Stimulated activated CD4-positive, alpha-beta T cell treated with anti-CD3 and anti-CD28 coated beads, Interleukin-2, amount 100 ng/mL, for 4 hours (primary cell): ENCODE data around the gene AWAT2.
"Not testable (repeated sequence)": the region's sequence is repeated elsewhere in the genome, so short reads cannot be mapped to it uniquely, and the experiment has no call there.

Source experiments
- DNase-seq: peaks from one replicate; pipeline ENCODE4 v3.0.0-alpha.2; 2020; ENCODE audit warnings: low read depth

AWAT2 gene

DNA sequence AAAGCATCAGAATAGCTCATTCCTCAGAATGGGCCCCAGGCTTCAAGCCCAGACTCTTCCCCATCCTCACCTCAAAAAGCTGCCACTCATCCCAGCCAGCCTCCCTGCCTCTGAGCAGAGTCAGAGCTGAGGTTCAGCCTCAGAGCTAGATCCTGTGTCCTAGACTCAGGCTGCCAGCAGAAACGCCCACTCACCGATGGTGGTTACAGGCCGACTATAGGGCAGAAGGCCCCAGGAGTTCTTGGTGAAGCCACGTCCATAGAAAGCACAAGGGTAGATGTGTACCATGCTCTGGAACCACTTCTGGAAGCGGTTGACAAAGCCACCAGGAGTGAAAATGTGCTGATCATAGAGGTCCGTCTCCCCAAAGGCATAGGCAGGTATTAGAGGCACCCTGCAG, 7.7 kb downstream of the AWAT2 start:
- DNase-seq: no peak

DNA sequence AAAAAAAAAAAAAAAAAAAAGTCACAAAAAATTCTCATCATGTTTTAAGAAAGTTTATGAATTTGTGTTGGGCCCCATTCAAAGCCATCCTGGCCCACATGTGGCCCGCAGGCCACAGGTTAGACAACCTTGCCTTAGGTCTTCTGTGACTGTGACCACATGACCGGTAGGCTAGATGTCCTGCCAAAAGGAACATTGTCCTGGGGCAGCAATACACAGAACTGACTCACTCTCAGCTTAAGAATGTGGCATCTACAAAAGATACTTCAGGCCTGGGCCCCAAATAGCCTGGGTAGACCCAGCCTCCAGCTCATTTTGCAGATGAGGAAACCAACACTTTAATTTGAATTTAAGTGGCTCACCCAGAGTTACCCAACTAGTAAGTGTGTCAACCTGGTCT, 10.0 kb downstream of the AWAT2 start:
- no peak for DNase-seq

DNA sequence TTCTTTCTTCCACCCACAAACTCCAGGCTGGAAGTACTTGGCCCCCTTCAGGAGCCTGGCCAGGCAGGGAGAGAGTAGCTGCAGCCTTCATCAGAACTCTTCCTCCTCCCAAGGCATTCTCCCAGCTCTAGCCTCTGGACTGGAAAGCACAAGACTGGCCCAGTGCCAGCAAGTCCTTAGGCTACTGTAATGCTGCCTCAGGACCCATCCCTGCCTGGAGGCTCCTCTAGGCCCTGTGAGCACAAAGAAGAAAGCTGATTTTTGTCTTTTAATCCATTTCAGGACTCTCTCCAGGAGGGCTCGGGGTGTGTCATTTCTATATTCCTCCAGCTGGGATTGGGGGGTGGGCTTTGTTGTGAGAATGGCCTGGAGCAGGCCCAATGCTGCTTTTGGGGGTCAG, 10.8 kb downstream of the AWAT2 start:
- DNase-seq: no peak

DNA sequence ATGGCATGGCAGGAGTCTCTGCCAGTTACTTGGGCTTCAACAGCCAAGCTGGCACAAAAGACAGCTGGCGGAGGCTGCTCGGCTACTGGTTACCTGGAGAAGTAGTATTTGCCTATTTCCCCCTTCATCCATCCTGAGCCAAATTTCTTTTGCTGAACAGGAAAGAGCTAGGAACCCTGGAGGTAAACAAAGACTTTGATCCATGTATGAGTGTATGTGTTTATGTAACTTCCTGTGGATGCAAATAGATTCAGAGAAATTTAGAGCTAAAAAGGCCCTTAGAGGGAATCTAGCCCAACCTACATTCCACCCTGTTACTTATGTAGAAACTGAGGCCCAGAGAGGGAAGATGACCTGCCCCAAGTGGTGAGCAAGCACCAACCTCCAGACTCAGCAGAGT, 11.2 kb downstream of the AWAT2 start:
- no peak for DNase-seq

DNA sequence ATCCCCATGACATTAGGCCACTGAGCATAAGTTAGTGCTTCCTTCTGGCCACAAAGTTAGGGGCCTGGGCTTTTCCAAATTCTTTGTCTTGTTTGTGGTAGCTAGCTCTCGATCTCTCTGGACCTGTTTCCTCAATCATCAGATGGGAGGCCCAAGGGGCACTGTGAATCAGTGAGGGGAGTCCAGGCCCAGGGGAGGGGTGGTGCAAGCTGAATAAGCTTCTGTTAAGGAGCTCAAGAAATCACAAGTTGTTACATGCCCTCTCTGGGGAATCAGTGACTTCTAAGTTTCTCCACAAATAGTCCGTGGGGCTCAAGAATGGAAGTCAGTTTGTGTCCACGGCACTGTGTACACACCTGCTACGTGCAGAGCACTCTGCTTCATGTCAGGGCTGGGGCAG, 15.1 kb downstream of the AWAT2 start:
- no peak for DNase-seq

DNA sequence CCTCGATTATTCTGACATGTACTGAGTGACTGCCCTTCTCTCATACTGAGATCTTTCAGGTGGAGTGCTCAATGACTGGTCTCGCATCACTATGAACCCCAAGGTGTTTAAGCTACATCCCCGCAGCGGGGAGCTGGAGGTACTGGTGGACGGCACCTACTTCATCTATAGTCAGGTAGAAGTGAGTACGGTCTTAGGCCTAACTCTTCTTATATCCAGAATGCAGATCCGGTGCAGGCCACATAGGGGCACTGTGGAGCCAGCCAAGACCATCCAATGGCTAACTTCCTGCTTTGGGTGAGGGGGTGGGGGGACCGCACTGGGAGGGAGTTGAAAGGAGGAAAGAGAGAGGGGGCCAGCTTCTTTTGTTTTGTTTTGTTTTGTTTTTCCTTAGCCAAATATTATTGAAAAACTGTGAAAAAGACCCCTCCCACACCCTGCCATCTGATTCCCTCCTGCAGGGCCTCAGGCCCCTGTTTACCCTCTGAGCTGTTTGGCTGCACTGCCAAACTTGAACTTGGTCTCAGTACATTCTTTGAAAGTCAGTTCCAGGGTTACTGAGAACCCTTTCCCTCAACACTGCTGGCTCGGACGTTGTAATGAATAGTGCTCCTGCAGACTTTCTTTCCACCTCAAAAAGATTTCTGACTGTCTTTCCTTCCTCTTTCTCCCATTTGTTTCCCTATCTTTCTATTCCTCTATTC, 16.2 kb downstream of the AWAT2 start:
- no peak for DNase-seq

DNA sequence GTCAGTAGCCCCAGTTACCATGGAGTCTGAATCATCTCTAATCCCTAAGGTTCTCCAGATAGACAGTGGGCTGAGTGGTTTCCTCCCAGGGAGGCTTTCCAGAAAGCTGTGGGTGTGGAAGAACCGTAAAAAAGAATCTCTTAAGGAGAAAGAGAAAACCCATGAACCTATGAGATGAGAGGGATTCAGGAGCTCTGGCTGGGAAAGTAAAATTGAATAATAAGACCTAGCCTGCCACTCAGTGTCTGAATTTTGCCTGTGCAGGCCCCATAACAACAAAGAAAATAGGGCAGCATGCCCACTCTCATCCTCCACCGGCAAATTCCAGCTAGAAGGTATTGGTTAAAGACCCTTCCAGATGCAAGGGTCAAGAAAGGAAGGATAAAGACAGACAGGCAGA, 16.9 kb downstream of the AWAT2 start:
- no peak for DNase-seq

DNA sequence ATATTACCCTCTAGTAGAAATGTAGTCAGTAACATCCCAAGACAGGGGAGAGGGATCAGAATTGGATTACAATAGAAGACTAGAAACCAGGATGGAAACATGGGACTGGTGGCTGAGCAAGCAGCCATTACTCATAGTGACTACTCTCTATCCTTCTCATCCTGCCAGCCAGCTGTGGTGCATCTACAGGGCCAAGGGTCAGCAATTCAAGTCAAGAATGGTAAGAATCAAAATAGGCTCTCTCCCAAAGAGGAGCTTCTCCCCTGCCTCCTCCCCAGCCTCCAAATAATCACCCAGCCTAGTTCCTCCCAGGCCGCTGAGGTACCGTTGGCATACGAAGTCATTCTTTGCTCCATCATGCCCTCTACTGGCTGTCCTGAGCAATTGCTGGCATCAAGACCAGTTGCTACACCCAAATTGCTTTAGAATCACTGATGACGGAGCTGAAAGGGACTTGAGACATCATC, 19.4 kb downstream of the AWAT2 start:
- DNase-seq: peak; percentile 9

DNA sequence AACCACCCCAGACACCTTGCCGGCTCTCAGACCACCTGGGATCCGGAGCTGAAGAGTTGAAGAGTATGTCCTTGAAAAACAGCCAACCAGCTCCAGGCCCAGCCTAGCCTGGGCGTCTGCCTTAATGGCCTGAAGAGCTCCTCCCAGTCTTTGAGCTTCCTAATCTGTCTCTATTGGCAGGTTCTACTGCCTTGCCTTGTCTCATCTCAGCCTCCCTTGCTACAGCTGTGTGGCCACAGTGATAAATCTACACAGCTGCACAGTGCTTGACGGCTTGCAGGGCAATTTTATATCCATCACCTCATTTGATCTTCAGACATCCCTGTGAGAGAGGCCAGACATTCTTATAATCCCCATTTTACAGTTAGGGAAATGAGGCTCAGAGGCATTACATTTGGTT, 19.9 kb downstream of the AWAT2 start:
- DNase-seq: no peak

DNA sequence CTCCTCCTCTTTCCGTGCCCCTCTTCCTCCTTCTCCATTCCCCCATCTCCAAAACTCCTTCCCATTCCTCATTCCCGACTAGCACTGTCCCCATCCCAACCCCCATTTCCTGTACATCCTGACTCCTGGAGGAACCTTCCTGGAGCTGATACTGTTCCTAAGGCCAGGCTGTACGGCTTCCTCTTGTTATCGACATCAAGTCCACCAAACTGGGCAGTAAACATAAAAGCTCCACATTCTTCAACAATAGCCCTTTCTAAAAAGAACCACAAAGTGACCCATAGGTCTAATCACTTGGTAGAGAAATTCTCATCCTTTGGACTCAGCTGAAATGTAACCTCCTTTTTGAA, 22.9 kb downstream of the AWAT2 start:
- no peak for DNase-seq

DNA sequence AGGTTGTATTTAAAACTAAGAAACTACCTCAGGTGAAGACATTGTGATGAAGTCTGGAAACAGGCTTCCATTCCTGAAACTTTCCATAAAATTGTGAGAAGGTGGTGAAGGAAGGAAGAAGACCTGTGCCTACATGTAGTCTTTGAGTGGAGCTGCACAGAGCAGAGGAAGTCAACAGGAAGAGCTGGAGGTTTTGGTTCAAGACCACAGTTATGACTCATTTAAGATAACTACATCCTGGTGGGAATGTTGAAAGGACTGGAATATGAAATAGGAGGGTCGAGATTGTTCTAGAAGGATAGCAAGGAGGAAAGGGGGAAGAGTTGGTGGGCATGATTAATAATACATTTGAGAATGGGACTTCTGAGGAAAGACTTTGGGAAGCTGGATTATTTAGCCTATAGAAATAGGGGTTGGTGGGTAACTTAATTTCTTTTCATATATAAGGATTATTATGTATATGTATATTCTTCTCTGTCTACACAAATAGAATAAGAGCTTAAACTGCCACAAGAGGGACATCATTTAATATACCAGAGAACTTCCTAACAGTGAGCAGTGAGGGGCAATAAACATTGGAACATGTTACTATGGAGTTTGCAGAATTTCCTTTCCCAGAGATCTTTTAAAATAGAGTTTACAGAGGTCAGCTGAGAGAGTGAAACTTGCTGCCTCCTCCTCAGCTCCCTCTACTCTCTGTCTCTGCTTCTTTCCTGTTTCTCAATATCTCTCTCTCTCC, 23.5 kb downstream of the AWAT2 start:
- DNase-seq: no peak

DNA sequence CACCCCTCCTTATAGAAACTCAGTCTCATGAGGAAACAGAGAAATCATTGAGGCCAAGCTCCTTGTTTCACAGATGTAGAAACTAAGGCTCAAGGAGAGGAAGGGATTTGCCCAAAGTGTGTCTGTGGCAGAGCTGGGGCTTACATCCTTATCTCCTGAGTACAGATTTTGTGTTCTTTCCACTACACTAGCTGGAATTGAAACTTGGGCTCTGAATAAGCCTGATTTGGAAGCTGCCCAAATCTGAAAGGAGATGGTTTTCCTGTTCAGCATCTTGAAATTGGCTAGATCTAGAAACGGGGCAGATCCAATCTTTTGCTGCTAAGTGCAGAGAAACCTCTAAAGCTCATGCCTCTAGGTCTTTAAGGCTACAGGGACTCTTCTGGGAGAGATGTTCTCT, 24.3 kb downstream of the AWAT2 start:
- DNase-seq: no peak

DNA sequence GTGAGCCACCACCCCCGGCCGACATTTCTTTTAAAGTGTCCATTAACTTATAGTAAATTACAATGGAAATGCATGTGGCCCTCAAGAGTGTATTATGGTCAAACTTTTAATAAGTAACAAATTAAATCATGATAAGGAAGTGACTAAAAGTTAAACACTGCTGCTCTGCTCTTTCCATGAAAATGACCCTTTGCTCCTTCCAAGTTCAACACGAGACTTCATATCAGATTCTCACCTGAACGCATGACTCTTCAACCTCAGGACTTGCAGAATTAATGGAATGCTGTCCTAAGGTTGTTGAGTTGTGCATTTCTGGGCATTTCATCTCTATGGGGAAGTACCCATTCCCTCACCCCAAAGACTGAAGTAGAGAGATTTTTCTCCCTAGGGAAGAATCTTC, 27.1 kb downstream of the AWAT2 start:
- no peak for DNase-seq

DNA sequence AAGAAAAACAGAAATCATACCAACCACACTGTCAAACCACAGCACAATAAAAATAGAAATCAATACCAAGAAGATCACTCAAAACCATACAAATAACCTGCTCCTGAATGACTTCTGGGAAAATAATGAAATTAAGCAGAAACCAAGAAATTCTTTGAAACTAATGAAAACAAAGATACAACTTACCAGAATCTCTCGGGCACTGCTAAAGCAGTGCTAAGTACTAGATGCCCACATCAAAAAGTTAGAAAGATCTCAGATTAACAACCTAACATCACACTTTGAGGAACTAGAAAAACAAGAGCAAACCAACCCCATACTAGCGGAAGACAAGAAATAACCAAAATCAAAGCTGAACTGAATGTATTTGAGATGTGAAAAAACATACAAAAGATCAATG, 33.2 kb downstream of the AWAT2 start:
- no peak for DNase-seq

DNA sequence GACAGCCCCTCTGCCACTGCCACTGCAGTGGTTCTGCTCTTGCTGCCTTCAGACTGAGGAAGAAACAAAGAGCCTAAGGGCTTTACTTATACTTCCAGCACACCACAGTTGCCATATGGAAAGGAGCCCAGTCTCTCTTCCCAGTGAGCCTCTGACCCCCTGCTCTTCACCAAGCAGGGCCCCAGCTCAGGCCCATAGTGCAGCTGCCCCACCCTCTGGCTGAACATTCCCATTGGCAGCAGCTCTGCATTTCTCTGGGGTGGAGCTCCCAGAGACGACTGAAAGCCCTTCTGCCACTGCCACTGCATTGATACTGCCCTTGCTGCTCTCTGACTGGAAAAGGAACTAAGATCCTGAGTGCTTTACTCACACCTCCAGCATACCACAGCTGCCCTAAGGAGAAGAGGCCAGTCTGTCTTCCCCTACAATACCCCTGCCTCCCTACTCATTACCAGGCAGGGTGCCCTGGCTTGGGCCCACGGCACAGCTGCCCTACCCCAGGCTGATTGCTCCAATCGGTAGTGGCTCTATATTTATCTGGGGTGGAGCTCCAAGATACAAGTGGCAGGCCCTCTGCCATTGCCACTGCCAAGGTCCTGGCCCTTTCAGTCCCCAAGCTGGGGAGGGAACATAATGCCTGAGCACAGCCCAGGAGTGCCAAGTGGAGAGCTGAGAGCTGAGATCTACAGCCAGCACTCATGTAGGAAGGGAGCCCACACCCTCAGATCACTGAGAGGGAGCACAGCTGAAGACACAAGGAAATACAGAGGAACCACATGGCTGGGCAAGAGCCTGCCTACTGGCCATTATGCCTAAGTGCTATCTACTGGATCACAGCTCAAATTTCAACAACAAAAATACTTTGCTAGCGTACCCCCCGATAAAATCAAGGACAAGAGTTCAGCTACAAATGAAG, 36.0 kb downstream of the AWAT2 start:
- no peak for DNase-seq

DNA sequence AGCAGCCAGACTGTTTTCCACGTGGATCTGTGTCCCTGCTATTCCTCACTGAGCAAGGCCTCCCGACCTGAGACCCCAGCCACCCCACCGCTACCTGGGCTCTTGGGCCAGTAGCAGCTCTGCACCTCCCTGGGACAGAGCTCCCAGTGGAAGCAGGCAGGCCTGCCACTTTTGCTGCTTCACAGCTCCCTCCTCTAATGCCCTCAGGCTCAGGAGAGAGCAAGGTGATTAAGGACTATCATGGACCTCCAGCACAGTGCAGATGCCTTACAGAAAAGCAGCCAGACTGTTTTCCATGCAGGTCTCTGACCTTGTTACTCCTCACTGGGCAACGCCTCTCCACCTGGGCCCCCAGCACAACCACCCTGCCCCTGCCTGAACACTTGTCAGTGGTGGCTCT, 37.0 kb downstream of the AWAT2 start:
- DNase-seq: no peak

DNA sequence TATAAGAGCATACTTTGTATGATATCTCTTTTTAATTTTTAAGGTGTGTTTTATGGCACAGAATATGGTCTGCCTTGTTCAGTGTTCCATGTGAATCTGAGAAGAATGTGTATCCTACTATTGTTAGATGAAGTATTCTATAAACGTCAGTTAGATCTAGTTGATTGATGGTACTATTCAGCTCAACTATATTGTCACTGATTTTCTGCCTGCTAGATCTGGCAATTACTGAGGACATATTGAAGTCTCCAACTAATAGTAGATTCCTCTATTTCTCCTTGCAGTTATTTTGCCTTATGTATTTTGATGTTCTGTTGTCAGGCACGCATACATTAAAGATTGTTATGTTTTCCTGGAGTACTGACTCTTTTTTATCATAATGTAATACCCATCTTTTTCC, 39.8 kb downstream of the AWAT2 start:
- no peak for DNase-seq

DNA sequence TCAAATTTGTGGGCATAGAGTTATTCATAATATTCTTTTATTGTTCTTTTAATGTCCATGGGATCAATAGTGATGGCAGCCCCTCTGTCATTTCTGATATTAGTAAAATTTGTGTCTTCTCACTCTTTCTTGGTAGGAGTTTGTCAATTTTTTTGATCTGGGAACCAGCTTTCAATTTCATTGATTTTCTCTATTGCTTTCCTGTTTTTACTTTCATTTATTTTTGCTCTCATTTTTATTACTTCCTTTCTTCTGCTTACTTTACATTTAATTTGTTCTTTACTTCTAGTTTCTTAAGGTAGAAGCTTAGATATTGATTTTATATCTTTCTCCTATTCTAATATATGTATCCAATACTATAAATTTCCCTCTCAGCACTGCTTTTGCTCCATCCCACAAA, 40.7 kb downstream of the AWAT2 start:
- no peak for DNase-seq

DNA sequence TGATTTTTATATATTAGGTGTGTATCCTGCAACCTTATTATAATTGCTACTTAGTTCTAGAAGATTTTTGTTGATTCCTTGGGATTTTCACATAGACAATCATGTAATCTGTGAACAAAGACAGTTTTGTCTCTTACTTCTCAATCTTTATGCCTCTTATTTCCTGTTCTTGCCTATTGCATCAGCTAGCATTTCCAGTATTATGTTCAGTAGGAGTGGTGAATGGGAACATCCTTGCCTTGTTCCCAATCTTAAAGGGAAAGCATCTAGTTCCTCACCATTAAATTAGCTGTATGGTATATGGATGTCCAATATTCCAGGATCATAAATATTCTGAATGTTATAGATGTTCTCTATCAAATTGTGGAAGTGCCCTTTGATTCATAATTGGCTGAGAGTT, 41.8 kb downstream of the AWAT2 start:
- DNase-seq: no peak

DNA sequence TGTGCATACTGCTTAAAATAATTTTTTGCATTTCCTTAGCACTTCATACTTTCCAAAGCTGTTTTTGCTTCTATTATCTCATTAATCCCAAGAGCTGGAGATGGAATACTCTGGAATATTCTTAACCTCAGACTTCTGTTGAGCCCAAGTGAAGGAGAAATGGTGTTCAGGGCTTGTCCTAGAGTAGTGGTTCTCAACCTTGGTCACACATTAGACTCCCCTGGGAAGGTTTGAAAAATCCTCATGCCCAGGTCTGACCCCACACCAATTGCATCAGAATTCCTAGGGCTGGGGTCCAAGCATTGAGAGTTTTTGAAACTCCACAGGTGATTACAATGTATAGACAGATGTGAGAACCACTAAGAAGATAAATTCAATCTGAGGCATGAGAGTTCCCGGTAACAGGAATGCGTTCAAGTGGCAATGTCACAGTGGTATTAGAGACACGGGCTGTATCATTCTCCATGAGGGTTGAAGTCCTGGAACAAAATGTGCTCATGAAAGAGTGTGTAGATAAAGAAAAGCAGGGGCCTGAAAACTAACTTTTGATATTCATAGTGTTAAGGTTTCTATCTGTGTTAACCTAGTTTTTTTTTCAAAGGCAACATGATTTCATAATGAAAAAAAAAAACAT, 47.9 kb downstream of the AWAT2 start:
- no peak for DNase-seq

DNA sequence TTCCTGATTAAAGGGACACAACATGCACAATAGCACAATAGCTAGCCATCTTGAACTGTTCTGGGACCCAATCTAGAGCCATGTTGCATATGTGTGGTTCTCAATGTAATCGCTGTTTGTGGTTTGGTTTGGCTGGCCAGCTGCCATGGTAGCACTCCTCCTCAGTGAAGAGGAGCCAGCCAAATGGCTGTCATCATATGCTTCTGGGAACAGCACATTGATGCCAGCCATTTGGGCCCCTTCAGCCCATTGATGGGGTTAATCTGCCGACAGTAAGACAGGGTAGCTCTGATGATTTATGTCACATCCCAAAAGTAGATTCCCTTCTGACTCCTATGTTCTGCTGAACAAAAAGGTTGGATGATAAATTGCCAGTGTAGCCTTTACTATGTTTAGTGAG, 48.5 kb downstream of the AWAT2 start:
- DNase-seq: no peak

DNA sequence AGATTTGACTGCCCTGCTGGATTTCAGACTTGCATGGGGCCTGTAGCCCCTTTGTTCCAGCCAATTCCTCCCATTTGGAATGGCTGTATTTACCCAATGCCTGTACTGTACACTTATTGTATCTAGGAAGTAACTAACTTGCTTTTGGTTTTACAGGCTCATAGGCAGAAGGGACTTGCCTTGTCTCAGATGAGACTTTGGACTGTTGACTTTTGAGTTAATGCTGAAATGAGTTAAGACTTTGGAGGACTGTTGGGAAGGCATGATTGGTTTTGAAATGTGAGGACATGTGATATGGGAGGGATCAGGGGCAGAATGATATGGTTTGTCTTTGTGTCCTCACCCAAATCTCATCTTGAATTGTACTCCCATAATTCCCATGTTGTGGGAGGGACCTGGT, 51.4 kb downstream of the AWAT2 start:
- not testable (repeated sequence) for DNase-seq

DNA sequence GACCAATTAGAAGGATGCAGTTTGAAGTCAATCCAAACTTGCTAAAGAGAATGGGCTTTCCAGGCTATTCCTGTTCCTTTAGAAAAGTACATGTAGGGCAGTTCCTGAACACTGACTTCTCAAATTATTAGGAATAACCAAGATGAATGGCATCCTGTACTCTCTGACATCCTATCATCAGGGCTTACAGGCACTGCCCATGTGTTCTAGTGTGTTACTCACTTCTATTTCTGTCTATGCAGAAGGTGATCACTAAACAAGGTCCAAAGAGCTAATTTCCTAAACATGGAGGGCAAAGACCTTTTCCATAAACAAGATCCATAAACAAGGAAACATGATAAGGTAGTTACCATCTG, 53.6 kb downstream of the AWAT2 start:
- no peak for DNase-seq
